DND-41 (cell line): ENCODE data around the gene TM7SF3.

Experiments used
- ATAC-seq: fragments of 200-7000 bp; cut with Tn5 transposase; 3 replicates; pipeline ENCODE4 v1.9.1; 2021; ENCODE audit warnings: low read depth; ENCODE audit not compliant: insufficient read depth
- DNase-seq: peaks from one replicate; pipeline ENCODE4 v3.0.0-alpha.2; 2020
- H2AFZ ChIP-seq: 2 replicates; pipeline ENCODE4 v1.6.0; 2012; ENCODE audit warnings: low read depth, low read length
- H3K27ac ChIP-seq: 2 replicates; pipeline ENCODE4 v1.5.1; 2012; ENCODE audit warnings: low read length, inconsistent platforms
- H3K27me3 ChIP-seq: fragments of 200-600 bp; sonication (generic); 2 replicates; pipeline ENCODE4 v1.6.0; 2012; ENCODE audit warnings: low read length, mild to moderate bottlenecking, inconsistent platforms; ENCODE audit not compliant: insufficient read depth, poor library complexity
- H3K36me3 ChIP-seq: 2 replicates; pipeline ENCODE4 v1.5.1; 2012; ENCODE audit warnings: low read length, inconsistent platforms; ENCODE audit not compliant: insufficient read depth
- H3K4me1 ChIP-seq: 2 replicates; pipeline ENCODE4 v1.5.1; 2012; ENCODE audit warnings: mild to moderate bottlenecking, low read length; ENCODE audit not compliant: insufficient read depth
- H3K4me2 ChIP-seq: 2 replicates; pipeline ENCODE4 v1.6.0; 2012; ENCODE audit warnings: mild to moderate bottlenecking, moderate library complexity, low read length, inconsistent platforms; ENCODE audit not compliant: insufficient read depth
- H3K4me3 ChIP-seq, 2 experiments: fragments of 200-600 bp in 1 of 2; shearing (Covaris generic) in 1 of 2; 2 replicates each; pipeline ENCODE4 v1.5.1; 2012 to 2016; ENCODE audit warnings: inconsistent platforms in 2 of 2, low read length in 2 of 2, mild to moderate bottlenecking in 2 of 2, low read depth in 1 of 2, moderate library complexity in 1 of 2
- H3K79me2 ChIP-seq: 2 replicates; pipeline ENCODE4 v1.6.0; 2012; ENCODE audit warnings: low read length, inconsistent platforms; ENCODE audit not compliant: insufficient read depth
- H3K9ac ChIP-seq: 2 replicates; pipeline ENCODE4 v1.6.0; 2012; ENCODE audit warnings: low read depth, mild to moderate bottlenecking, inconsistent platforms, low read length, moderate library complexity
- H3K9me3 ChIP-seq: 2 replicates; pipeline ENCODE4 v1.5.1; 2012; ENCODE audit warnings: low read length, moderate library complexity, mild to moderate bottlenecking, inconsistent platforms; ENCODE audit not compliant: insufficient read depth, severe bottlenecking
- H4K20me1 ChIP-seq: 2 replicates; pipeline ENCODE4 v1.6.0; 2012; ENCODE audit warnings: low read length; ENCODE audit not compliant: insufficient read depth
- CTCF ChIP-seq: IDR thresholded peaks from 2 replicates; pipeline ENCODE4 v1.5.1; 2012; ENCODE audit warnings: borderline replicate concordance, low read length, moderate library complexity, mild to moderate bottlenecking; ENCODE audit not compliant: poor library complexity, severe bottlenecking; ENCODE audit errors: extremely low read depth
- EZH2 ChIP-seq: IDR thresholded peaks from 3 replicates; pipeline ENCODE4 v1.6.1; 2012; ENCODE audit warnings: borderline replicate concordance, low read depth, mild to moderate bottlenecking, moderate library complexity, low read length, inconsistent platforms; ENCODE audit not compliant: severe bottlenecking

TM7SF3 gene

GRCh38 chr12:27060740-27061139 lies 46.6 kb upstream of the TM7SF3 start:
- no peak overlapping the region for H3K27ac ChIP-seq
- H3K9me3 ChIP-seq, result no peaks in the 10 kb centered on the region
- TF ChIP-seq EZH2 (no peak), CTCF (no peak)
- no peaks in the 10 kb centered on the region for H3K4me1 ChIP-seq
- DNase-seq, result no peak
- no peaks in the 10 kb centered on the region for H3K27me3 ChIP-seq
- H2AFZ ChIP-seq, result no peak overlapping the region
- H3K4me2 ChIP-seq, result no peak overlapping the region
- no peaks in the 10 kb centered on the region for H3K36me3 ChIP-seq
- ATAC-seq, result no peak
- no peaks in the 10 kb centered on the region for H4K20me1 ChIP-seq
- no peak overlapping the region for H3K4me3 ChIP-seq
- no peak overlapping the region for H3K9ac ChIP-seq
- no peaks in the 10 kb centered on the region for H3K79me2 ChIP-seq

GRCh38 chr12:27057543-27057942 lies 43.4 kb upstream of the TM7SF3 start:
- Histone ChIP-seq H3K4me3 (no peak overlapping the region), H3K79me2 (no peaks in the 10 kb centered on the region), H3K4me1 (no peaks in the 10 kb centered on the region), H3K4me2 (no peak overlapping the region), H3K27ac (no peak overlapping the region), H4K20me1 (no peaks in the 10 kb centered on the region), H2AFZ (no peak overlapping the region), H3K36me3 (no peaks in the 10 kb centered on the region), H3K9me3 (no peaks in the 10 kb centered on the region), H3K9ac (no peak overlapping the region), H3K27me3 (no peaks in the 10 kb centered on the region)
- DNase-seq (no peak), ATAC-seq (no peak)
- TF ChIP-seq CTCF, result no peak
- no peak for TF ChIP-seq EZH2

DNA sequence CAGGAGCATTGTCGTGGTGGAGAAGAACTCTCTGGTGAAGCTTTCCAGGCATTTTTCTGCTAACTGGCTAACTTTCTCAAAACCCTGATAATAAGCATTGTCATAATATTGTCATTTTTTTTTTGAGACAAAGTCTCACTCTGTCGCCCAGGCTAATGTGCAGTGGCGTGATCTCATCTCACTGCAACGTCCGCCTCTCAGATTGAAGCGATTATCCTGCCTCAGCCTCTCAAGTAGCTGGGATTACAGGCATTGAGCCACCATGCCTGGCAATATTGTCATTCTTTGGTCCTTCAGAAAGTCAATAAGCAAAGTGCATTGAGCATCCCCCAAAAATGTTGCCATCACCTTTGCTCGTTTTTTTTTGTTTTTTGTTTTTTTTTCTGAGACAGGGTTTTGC lies 41.8 kb upstream of the TM7SF3 start:
- H3K27me3 ChIP-seq, result no peaks in the 10 kb centered on the region
- H3K9ac ChIP-seq, result no peak overlapping the region
- no peaks in the 10 kb centered on the region for H3K36me3 ChIP-seq
- TF ChIP-seq EZH2 (no peak), CTCF (no peak)
- H3K79me2 ChIP-seq, result no peaks in the 10 kb centered on the region
- no peaks in the 10 kb centered on the region for H3K4me1 ChIP-seq
- ATAC-seq, result no peak
- no peaks in the 10 kb centered on the region for H4K20me1 ChIP-seq
- no peak overlapping the region for H3K4me2 ChIP-seq
- H2AFZ ChIP-seq, result no peak overlapping the region
- H3K27ac ChIP-seq, result no peak overlapping the region
- DNase-seq, result no peak
- H3K4me3 ChIP-seq, result no peak overlapping the region
- H3K9me3 ChIP-seq, result no peaks in the 10 kb centered on the region

DNA sequence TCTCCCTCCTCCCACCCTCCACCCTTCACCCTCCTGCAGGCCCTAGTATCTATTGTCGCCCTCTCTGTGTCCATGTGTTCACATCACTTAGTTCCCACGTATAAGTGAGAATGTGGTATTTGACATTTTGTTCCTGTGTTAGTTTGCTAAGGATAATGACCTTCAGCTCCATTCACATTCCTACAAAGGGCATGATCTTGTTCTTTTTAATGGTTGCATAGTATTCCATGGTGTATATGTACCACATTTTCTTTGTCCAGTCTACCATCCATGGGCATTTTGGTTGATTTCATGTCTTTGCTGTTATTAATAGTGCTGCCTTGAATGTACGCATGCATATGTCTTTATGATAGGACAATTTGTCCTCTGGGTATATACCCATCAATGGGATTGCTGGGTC lies 38.6 kb upstream of the TM7SF3 start:
- Histone ChIP-seq H3K4me3 (no peak overlapping the region), H3K79me2 (no peaks in the 10 kb centered on the region), H3K4me2 (no peak overlapping the region), H2AFZ (no peak overlapping the region), H3K27me3 (no peaks in the 10 kb centered on the region), H3K36me3 (no peaks in the 10 kb centered on the region), H4K20me1 (no peaks in the 10 kb centered on the region), H3K27ac (no peak overlapping the region), H3K9ac (no peak overlapping the region), H3K9me3 (no peaks in the 10 kb centered on the region), H3K4me1 (no peaks in the 10 kb centered on the region)
- DNase-seq (no peak), ATAC-seq (no peak)
- TF ChIP-seq EZH2 (no peak), CTCF (no peak)
